Measurements from ENCODE around the gene TBC1D14.
A peak's percentile ranks its signal among the peaks of the same experiment; 100 is the strongest.

The TBC1D14 gene

DNA sequence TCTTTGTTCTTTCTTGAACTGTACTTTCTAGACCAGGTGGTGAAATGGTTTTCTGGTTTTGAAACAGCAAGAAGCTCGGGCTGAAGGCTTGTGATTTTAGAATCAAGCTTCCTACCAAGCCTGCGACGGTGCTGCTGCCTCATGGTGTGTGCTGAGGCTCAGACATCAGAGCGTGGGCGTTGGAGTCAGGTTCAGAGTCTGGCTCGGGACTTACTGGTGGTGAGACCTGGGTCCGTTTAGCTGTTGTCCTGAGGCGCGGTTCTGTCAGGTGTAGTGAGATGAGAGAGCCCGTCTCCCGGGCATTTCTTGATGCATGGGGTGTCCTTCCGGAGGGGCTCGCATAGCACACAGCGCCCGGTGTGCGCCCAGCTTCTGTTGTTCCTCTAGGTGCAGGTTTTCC, 113.9 kb downstream of the TBC1D14 start:
- DNase-seq (ENCODE audit: low spot score), result no peak

DNA sequence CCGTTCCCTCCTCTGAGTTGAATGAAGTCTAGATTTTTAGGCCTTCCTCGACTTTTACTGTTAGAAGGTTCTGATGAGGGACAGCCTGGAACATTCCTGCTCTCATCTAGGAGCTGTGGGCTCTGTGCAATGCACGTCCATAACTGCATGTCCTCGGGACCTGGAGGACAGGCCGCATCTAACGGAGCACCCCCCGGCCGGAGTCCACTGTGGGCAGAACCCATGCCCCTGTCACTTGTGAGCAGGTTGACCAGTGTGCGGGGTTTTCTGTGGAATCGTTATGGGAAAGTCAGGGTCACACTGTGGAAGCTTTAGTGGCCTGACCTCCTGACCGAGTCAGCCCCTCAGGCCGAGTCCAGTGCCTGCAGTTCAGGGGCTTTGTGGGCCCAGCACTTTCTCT, 114.3 kb downstream of the TBC1D14 start:
- DNase-seq (ENCODE audit: low spot score), result no peak

DNA sequence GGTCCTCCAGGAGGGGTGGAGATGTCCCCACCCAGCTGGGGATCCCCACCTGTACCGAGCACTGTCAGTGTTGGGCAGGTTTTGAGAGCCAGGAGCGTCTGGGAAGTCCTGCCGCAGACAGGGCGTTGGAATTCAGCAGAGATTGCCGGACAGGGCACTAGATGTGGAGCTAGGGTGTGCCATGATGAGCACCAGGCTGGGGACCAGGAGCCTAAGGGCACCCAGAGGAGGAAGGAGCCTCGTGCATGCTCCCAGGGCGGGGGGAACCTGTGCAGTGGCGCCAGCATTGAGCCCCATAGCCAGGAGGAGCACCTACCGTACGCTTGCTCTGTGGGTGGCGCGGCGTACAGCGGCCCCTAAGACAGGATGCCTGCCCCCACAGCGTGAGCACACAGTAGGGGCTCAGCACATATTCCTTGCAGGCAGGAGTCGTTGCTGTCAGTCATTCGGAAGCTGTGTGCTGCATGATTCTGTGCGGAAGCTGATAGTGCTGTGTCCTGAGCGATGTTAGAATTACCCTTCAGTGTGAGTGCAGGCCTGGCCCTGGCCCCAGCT, 114.8 kb downstream of the TBC1D14 start:
- no peak for DNase-seq (ENCODE audit: low spot score)

DNA sequence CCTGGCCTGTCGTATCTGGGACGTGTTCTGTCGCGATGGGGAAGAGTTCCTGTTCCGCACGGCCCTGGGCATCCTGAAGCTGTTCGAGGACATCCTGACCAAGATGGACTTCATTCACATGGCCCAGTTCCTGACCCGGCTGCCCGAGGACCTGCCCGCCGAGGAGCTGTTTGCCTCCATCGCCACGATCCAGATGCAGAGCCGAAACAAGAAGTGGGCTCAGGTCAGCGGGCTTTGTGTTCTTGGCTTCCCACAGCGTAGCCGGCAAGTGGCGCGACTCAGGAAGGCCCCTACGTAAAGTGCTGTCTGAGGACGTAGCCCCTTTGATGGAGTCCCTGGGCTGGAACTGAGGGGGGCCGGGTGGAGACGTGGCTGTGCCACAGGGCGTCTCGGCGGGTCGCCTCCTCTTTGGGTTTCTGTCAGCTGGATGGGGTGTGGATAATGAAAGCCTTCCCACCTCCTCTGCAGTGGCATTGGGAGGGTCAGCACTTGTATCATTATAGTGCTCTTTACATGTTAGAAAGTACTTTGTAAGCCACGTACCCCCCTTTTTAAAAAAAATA, 115.5 kb downstream of the TBC1D14 start:
- no peak for DNase-seq (ENCODE audit: low spot score)

DNA sequence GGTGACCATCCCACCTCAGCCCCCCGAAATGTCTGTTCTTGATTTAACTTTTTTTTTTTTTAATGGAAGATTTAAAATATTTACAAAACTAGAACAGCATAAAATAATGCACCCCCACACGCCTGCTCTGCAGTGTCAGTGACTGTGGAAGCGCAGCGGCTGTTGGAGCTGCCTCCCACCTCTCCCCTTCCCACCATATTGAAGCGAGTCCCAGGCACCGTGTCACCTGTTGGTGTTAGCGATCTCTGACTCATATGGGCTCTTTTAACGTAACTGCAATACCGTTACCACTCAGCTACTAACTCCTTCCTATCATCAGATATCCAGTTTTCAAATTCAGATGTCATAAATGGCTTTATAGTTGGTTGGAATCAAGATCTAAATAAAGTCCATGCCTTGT, 116.5 kb downstream of the TBC1D14 start:
- DNase-seq (ENCODE audit: low spot score), result no peak

DNA sequence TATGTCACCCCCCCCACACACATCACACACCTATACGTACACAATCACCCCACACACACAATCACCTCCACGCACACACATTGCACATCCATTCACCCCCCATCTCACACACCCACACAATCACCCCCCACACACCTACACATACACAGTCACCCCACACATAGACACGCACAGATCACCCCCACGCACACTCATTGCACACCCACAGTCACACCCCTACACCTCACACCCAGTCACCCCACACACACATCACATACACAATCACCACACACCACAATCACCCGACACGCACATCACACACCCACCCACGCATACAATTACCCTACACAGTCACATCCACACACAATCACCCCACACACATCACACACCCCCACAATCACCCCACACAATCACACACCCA, 117.7 kb downstream of the TBC1D14 start:
- no peak for DNase-seq (ENCODE audit: low spot score)

DNA sequence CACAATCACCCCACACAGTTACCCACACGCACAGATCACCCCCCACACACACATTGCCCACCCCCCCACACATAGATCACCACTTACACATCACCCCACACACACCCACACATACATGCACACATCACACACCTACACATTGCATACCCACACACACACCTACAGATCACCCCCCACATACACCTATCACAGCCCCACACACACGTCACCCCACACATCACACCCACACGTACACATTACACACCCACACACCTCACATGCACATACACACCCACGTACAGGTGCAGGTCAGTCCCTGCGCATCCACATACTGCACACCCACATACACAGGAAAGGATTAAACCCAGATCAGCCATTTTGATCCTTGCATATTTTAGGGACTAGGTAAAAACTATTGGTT, 118.3 kb downstream of the TBC1D14 start:
- DNase-seq (ENCODE audit: low spot score), result no peak

DNA sequence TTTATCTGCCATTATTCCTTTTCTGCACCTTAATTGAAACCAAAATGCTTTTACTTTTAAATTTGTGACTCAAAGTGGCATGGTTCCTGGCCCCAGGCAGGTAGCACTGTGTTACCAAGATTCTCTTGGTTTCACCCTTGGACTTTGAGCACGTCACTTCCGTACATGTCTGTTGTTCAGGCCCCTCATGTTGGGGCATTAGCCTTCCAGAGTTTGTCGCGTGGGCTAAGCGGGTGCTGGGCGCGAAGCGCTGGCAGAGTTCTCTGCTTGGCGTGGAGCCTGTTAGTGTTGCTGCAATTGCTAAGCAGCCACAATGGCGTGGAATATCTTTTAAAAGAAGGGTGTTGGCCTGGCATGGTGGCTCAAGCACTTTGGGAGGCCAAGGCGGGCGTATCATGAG, 119.6 kb downstream of the TBC1D14 start:
- DNase-seq (ENCODE audit: low spot score), result no peak

DNA sequence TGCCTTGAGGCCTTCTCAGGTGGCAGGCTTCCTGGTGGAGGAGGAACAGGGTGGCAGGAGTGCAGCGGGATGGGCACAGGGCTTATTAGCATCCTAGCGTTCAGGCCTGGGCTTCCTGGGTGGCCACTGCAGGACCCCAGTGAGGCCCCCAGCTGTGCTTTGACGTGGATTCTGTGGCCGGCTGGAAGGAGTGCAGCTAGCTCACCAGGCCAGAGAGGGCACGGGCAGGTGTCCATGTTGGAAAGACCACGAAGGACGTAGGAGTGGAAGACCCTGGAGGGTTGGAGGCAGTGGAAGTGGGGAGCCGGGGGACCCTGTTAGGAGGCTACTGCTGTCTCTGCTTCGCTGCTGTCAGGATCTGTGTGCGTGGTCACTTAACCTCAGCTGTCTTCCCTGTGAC, 120.3 kb downstream of the TBC1D14 start:
- no peak for DNase-seq (ENCODE audit: low spot score)

DNA sequence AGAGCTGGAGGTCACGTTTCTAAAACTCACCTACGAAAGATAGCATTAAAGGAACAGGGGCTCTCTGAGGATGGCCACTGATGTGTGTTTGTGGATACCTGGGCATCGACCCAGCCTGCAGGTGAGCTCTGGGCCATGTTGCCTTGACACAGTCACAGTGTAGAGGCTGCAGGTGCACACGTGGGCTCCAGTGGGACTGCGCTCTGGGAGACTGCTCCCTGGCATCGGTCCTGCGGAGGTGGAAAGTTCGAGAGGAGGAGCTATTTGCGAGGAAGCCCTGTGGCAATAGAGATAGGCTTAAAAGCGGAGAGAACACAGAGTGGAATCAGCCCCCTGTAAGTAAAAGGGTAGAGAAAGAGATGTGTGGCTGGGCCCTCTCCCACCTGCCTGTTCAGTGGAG, 121.2 kb downstream of the TBC1D14 start:
- DNase-seq (ENCODE audit: low spot score), result no peak

DNA sequence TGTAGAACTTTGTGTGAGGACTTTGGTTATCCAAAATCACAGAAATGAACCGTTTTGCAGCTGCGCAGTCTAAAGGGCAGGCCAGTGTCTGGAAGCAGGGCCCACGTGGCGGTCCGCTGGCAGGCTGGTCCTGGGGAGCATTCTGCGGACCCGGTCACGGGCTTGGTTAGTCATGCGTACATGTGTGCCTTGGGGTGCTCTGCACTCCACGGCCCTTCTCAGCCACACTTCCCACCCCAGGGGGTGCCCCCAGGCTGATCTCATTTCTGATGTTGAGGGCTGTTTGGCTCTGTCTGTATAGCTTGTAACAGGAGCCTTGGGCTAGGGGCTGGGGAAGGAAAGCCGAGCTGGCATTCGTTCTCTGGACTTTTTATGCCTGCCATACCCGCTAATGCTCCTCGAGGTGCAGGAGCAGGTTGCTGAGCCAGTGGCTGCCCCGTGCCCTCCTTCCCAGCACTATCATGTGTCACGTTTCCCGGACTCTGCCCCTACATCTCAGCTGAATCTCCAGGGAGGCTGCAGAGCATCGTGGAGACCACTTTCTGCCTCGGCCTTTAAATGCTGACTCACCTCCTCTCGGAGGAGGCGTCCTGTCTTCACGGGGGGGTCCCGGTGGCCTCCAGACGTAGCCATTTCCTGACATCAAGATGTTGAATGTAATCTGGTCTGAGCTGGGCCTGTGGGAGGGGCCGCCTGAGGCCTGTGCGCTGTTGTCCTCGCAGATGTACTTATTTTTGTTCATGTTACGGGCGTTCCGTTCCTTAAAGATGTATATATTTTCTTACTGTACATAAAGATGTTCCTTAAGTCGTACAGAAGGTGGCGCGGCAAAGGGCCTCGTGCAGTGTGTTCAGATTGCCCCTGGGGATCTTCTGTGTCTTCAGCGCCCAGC, 122.2 kb downstream of the TBC1D14 start:
- DNase-seq (ENCODE audit: low spot score), result peak; percentile 71

DNA sequence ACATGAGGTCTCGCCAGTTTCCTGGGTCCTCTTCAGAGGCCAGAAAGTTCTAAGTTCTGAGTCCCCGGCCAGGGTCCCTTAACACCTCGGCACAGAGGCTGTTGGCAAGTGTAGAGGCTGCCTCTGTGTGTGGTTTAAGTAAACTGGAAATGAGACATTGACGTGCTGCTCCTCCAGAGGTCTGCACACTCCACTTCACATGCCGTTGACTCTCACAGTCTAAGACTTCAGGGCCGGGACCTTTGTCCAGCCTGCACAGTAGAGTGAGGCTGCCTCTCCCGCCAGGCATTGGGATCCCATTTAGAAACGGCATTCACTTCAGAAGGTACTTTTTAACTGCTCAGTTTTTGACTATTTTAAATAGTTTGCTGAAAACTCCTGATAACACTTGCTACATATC, 123.0 kb downstream of the TBC1D14 start:
- DNase-seq (ENCODE audit: low spot score), result peak; percentile 77

DNA sequence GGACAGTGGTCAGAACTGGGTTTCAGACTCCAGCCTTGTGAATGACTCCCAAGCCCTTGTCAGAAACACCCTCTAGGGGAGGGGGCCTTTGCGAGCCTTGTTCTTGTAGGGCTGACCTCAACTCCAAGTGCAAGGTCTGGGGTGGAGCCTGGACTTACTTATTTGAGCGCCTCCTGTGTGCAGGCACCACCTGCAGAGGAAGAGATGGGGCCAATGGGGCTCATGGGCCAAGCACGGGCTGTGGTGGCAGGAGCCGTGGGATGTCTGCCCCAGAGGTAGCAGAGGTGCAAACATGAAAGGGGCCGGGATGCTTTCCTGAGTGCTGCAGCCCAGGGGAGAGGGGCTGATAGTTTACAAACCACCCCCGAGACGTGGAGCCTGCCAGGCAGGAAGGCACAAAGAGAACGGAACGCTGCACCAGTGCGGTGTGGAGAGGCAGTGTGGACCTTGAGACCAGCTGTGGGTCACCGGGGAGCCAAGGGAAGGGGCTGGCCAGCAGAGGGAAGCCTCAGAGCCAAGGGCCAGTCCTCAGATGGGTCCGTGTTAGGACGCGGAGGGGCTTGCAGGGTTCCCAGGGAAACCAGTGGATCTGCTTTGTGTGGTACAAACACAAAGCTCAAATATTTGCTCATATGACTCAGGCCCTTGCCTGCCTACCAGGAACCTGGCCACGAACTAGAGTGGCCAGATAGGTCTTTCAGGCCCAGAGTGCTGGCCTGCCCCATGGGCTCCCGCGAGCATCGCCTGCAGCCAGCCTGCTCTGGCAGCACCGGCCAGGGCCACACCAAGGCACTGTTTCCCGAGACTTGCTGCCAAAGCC, 124.8 kb downstream of the TBC1D14 start:
- peak; percentile 79 for DNase-seq (ENCODE audit: low spot score)

DNA sequence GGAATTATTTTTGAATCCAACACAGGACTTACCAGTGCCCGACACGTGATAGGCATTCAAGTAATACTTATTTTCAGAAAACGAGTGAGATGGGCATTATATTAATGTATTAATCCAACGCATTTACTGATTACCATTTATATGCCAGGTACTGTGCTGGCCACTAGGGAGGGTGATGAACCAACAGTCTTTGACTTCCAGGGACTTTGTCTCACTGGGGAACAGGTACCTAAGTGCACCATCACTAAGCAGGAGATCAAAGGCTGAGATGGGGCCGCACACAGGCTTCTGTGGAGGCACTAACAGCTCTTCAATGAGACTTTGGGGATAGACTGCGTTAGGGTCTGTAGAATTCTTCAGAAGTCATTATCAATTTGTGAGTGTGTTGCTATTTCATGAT, 127.8 kb downstream of the TBC1D14 start:
- DNase-seq (ENCODE audit: low spot score), result no peak

DNA sequence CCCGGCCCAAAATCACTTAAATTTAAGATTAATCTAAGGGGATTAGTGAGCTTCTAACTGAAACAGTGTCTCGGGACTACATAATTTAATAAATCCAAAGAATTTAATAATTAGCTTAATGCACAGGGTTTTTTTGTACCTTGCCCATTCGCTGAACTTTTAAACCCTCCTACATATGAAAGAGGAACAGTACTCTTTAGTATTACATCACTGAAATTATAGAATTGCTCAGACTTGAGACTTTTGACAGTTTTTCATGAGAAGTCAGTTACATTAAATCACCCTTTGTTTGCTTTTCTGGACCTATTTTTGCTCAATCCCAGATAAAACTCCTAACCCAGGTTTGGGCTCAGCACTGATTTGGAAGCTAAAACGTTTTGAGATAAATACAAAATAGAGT, 131.1 kb downstream of the TBC1D14 start:
- DNase-seq (ENCODE audit: low spot score), result no peak

DNA sequence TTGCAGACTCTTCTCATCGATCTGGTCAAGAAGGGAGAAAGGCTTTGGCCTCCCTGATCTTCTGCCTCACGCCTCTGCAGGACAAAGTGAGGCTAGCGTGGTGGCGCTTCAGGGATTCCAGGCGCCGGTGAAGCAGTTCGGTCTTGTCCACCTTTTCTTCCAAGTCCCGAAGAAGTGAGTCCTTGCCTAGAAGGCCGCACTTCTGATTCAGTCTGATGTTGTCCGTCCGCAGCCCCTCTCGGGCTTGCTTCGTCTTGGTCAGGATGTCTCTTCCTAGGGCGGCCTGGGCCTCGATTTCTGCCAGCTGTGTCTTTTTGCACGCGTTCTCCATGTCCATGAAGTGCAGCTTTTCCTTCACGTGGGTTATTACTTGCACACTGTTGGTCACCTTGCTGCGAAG, 131.6 kb downstream of the TBC1D14 start:
- no peak for DNase-seq (ENCODE audit: low spot score)

DNA sequence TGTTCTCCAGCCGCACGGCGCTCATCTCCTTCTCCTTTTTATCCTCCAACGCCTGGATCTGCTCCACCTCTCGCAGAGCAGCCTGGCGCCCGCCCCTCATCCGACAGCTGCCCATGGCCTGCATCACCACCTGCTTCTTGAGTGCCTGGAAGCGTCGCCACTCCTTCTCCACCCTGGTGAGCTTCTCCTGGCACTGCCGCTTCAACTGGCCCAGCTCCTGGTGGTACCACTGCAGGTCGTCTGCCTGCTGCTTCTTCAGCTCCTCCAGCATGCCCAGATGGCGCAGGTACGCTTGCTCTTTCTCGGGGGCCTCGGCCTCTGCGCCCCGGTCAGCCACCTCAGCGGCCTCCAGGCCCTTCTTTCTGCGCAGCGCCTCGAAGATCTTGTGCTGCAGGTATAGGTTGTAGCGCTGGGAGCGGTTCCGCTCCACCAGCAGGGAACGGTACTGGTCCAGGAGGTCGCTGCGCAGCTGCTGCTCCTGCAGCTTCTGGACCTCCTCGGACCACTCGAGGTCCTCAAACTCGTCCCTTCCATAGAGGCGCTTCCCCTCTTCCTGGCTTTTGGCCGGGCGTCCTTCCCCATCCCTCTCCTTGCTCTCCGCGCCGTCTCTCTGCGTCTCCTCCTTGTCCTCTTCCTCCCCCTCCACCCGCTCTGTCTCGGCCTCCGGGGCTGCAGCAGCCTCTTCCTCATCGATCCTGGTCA, 132.3 kb downstream of the TBC1D14 start:
- peak; percentile 25 for DNase-seq (ENCODE audit: low spot score)

DNA sequence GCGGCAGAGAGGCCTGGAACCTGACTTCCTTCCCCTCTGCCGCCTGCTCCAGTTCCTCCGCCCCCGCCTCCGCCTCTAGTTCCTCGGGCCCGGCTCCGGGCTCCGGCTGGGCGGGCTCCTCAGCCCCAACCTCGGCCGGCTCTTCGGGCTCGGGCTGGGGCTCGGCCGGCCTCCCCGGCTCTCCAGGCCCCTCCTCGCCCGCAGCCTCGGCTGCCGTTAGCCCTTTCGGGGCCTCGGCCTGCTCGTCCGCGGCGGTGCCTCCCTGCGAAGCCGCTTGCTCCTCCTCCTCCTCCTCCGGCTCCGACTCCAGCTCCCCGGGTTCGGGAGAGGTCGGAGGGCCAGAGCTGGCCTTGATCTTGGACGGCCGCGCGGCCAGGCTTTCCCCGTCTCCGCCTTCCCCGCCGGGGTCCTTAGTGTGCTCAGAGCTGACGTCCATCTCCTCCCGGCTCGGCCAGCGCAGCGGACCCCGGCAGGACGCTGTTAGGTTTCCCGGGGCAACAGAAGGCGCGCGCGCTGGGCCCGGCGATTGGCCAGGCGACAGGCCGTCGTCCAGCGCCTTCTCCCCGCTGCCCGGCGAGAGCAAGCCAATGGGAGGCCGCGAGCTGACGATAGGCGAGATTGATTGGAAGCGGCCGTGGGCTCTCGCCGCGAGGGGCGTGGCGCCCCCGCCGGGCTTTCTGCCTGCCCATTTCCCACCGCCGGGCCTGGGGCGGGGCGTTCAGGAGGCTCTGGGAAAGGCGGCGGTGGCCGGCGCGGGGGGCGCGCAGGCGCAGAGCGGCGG, 133.1 kb downstream of the TBC1D14 start:
- peak; percentile 99 for DNase-seq (ENCODE audit: low spot score)

DNA sequence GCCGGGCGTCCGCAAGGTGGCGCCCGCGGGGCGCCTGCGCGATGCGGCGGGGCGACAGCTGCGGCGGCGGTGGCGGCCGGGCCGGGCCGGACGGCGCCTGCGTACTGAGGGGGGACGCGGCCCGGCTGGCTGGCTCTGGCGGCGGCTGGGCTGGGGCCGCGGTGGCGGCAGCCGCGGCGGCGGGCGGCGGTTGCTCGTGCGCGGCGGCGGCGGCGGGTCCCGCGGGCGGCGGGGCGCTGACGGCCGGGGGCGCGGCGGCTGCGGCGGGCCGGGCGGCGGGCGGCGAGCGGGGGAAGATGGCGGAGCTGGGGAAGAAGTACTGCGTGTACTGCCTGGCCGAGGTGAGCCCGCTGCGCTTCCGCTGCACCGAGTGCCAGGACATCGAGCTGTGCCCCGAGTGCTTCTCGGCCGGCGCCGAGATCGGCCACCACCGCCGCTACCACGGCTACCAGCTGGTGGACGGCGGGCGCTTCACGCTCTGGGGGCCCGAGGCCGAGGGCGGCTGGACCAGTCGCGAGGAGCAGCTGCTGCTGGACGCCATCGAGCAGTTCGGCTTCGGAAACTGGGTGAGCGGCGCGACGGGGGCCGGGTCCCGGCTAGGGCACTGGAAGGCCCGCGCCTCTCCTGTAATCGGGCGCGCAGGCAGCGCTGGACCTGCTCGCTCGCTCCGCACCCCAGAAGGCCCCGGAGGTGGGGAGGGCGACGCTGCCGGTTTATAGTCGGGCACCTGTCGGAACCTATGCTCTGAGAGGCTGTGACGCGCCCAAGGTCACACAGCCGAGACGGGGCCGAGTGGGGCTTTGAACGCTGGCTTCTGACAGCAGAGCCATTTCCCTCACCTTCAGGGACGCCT, 133.9 kb downstream of the TBC1D14 start, which contains the start of gene TADA2B:
TADA2B (plus strand) TSS at position 89 of the 853 bp plus-strand sequence; CDS start at position 297, 208 bp downstream.
- peak; percentile 55 for DNase-seq (ENCODE audit: low spot score)

Data from kidney tubule cell (primary cell).